Fibroblast of gingiva (primary cell): ENCODE data around the gene IQCK.

ENCODE experiments used
- DNase-seq: peaks from one replicate; pipeline ENCODE4 v3.0.0-alpha.2; 2011; ENCODE audit warnings: low read depth

Gene IQCK

GRCh38 chr16:19837331-19837980, 119.4 kb downstream of the IQCK start:
- DNase-seq, result no peak

- DNase-seq, result no peak
Measured at GRCh38 chr16:19837984-19838707, 120.1 kb downstream of the IQCK start.

GRCh38 chr16:19840524-19841110, 122.5 kb downstream of the IQCK start:
- DNase-seq, result no peak

- no peak for DNase-seq
Measured at GRCh38 chr16:19841184-19841583, 123.1 kb downstream of the IQCK start.

- no peak for DNase-seq
Measured at GRCh38 chr16:19842426-19843157, 124.5 kb downstream of the IQCK start.

- DNase-seq, result no peak
Measured at GRCh38 chr16:19843371-19843770, 125.3 kb downstream of the IQCK start.

GRCh38 chr16:19844945-19845641, 127.0 kb downstream of the IQCK start:
- peak; percentile 73 for DNase-seq

- no peak for DNase-seq
Measured at GRCh38 chr16:19846436-19846835, 128.4 kb downstream of the IQCK start.

GRCh38 chr16:19848756-19849155, 130.7 kb downstream of the IQCK start:
- no peak for DNase-seq

GRCh38 chr16:19850131-19850817, 132.2 kb downstream of the IQCK start:
- no peak for DNase-seq

- no peak for DNase-seq
Measured at GRCh38 chr16:19851476-19851875, 133.4 kb downstream of the IQCK start.

GRCh38 chr16:19853132-19853741, 135.2 kb downstream of the IQCK start:
- DNase-seq, result no peak

- no peak for DNase-seq
Measured at GRCh38 chr16:19853742-19854542, 135.9 kb downstream of the IQCK start.

GRCh38 chr16:19854543-19854876, 136.4 kb downstream of the IQCK start:
- DNase-seq, result no peak

GRCh38 chr16:19856120-19856519, 138.0 kb downstream of the IQCK start:
- no peak for DNase-seq

GRCh38 chr16:19857593-19858339, 139.7 kb downstream of the IQCK start:
- no peak for DNase-seq

GRCh38 chr16:19858340-19859018, 140.4 kb downstream of the IQCK start:
- DNase-seq, result no peak

GRCh38 chr16:19859166-19859565, 141.1 kb downstream of the IQCK start:
- no peak for DNase-seq

- DNase-seq, result no peak
Measured at GRCh38 chr16:19859603-19860002, 141.5 kb downstream of the IQCK start.
